ENCODE data around the gene GLYR1. TPM values are rescaled to one million over a fixed set of nuclear protein-coding genes. Genes with fewer than 3 reads are reported as not detected.

Gene GLYR1
- total RNA-seq, 1 donor from 2014 or later = 133 TPM

DNA sequence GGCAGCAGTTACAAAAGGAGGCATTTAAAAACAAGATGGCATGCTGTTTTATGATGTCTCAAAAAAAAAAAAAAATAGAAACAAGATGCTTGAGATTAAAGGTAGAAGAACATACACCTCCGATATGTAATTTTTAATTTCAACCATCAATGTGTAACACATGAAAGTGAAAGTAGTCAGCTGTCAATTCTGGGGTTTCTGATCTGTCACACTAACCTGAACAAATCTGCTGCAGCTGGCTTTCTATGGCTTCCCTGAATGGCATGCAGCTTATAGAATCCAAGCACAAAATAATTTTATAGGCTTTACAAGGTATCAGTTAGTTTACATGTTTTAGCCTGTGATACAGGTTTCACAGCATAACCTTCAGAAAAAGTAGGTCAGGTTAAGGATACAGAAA lies 13.5 kb downstream of the GLYR1 start:
- Mint-ChIP-seq H3K27me3 (ENCODE audit: low read depth) (no peaks in the 10 kb centered on the region), H3K36me3 (ENCODE audit: low read depth) (peaks cover 8% of the 10 kb centered on the region), H3K4me3 (no peak overlapping the region), H3K4me1 (no peaks in the 10 kb centered on the region), H3K9me3 (no peaks in the 10 kb centered on the region), H3K27ac (ENCODE audit: unreplicated experiment) (no peak overlapping the region)
- DNase-seq (ENCODE audit: low read depth, low spot score) = no peak
- TF ChIP-seq CTCF (conservative IDR thresholded peaks at IDR 0.05) = no peak

GRCh38 chr16:4832698-4833343 lies 14.3 kb downstream of the GLYR1 start:
- Mint-ChIP-seq H3K4me1 (no peaks in the 10 kb centered on the region), H3K27me3 (ENCODE audit: low read depth) (no peaks in the 10 kb centered on the region), H3K4me3 (no peak overlapping the region), H3K36me3 (ENCODE audit: low read depth) (peaks cover 8% of the 10 kb centered on the region), H3K27ac (ENCODE audit: unreplicated experiment) (no peak overlapping the region), H3K9me3 (no peaks in the 10 kb centered on the region)
- no peak for DNase-seq (ENCODE audit: low read depth, low spot score)
- no peak for TF ChIP-seq CTCF (conservative IDR thresholded peaks at IDR 0.05)

DNA sequence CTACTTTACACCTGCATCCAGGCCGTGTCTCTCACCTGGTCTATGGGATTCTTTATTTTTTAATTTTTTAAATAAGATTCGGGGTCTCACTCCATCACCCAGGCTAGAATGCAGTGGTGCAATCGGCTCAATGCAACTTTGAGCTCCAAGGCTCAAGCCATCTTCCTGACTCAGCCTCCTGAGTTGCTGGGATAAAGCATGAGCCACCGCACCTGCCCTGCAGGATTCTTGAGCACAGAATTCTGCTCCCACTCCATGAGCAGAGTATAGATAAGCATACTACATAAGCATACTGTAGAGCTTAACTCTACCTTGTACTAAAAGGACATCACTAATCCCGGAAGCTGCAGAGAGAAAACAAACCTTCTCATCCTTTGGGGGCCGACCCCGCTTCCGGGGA lies 15.5 kb downstream of the GLYR1 start:
- Mint-ChIP-seq H3K4me3 (no peak overlapping the region), H3K9me3 (no peaks in the 10 kb centered on the region), H3K4me1 (no peaks in the 10 kb centered on the region), H3K36me3 (ENCODE audit: low read depth) (peaks cover 8% of the 10 kb centered on the region), H3K27ac (ENCODE audit: unreplicated experiment) (no peak overlapping the region), H3K27me3 (ENCODE audit: low read depth) (no peaks in the 10 kb centered on the region)
- no peak for TF ChIP-seq CTCF (conservative IDR thresholded peaks at IDR 0.05)
- no peak for DNase-seq (ENCODE audit: low read depth, low spot score)

- no peak for DNase-seq (ENCODE audit: low read depth, low spot score)
- no peak for TF ChIP-seq CTCF (conservative IDR thresholded peaks at IDR 0.05)
- H3K27me3 Mint-ChIP-seq (ENCODE audit: low read depth) = no peaks in the 10 kb centered on the region
- no peaks in the 10 kb centered on the region for H3K4me1 Mint-ChIP-seq
- H3K36me3 Mint-ChIP-seq (ENCODE audit: low read depth) = peaks cover 8% of the 10 kb centered on the region
- no peak overlapping the region for H3K4me3 Mint-ChIP-seq
- no peak overlapping the region for H3K27ac Mint-ChIP-seq (ENCODE audit: unreplicated experiment)
- no peaks in the 10 kb centered on the region for H3K9me3 Mint-ChIP-seq
These were observed 16.7 kb downstream of the GLYR1 start for GRCh38 chr16:4830408-4830807.

DNA sequence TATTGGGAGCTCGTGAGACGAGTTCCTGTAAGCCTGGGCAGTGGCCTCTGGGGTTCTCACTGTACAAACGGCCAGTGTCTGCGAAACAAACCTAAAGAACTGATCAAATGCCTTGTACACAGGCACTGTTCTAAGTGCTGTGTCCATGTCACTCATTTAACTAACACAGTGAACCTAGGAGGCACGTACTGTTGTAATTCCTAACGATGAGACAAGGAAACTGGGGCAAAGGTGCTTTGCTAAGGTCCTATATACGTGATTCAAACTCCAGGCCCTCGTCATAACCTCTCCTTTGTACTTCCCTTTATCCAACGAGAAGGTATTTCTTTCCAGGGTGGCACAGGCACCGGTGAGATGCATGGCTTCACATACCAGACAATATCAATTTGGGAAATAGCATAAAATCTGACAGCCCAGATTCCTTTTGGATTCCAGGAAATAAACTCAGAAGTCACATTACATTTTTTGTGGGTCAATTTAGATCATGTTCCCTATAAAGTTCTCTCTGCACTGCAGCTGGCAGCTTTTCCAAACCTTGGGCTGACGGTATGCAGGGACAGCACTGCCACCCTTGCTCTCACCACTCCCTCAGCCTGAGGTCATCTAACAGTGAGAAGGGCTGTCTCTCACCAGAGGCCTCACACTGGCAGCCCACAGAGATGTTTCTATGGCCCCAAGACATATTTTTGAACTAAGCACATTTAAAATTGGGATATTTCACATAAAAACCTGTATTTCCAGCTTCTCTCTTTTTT lies 18.3 kb downstream of the GLYR1 start:
- H3K4me3 Mint-ChIP-seq = no peak overlapping the region
- H3K9me3 Mint-ChIP-seq = no peaks in the 10 kb centered on the region
- TF ChIP-seq CTCF (conservative IDR thresholded peaks at IDR 0.05) = no peak
- no peaks in the 10 kb centered on the region for H3K4me1 Mint-ChIP-seq
- DNase-seq (ENCODE audit: low read depth, low spot score) = no peak
- H3K27ac Mint-ChIP-seq (ENCODE audit: unreplicated experiment) = peak overlapping the region; percentile 6
- peaks cover 8% of the 10 kb centered on the region for H3K36me3 Mint-ChIP-seq (ENCODE audit: low read depth)
- H3K27me3 Mint-ChIP-seq (ENCODE audit: low read depth) = no peaks in the 10 kb centered on the region
